Left renal pelvis (tissue), 4 donors: ENCODE data around the gene TRIM9. TPM values are rescaled to one million over a fixed set of nuclear protein-coding genes. Genes with fewer than 3 reads are reported as not detected.

Experiments
- DNase-seq, 4 donors: peaks; one replicate each; pipeline ENCODE4 v3.0.0-alpha.2; 2013; ENCODE audit warnings: low read depth in 4 of 4, low spot score in 3 of 4
- polyA plus RNA-seq, 4 donors: library from polyadenylated mRNA; unstranded; fragments of 120-200 nt; gene quantifications; one replicate each; pipeline ENCODE4 v1.2.1, GENCODE V29; 2013; ENCODE audit not compliant: insufficient read length in 4 of 4

Gene TRIM9
- 1 to 10 TPM; 1.1 to 2.6 (median 1.7) TPM for polyA plus RNA-seq

- peak; percentile 89 to 94 (median 90) for DNase-seq
Measured at GRCh38 chr14:51094901-51095853, at the start of gene TRIM9. TRIM9 (minus strand) TSS chr14:51095105; CDS start chr14:51094939, 166 bp downstream.

- no peak for DNase-seq
Measured at GRCh38 chr14:51140856-51141255, 46.0 kb upstream of the TRIM9 start.

GRCh38 chr14:51140338-51140737, 45.4 kb upstream of the TRIM9 start:
- DNase-seq, result no peak

GRCh38 chr14:51139121-51139681, 44.3 kb upstream of the TRIM9 start:
- DNase-seq, result peak in 3 of 4 donors; percentile 22 to 35 (median 29)

GRCh38 chr14:51138404-51139103, 43.6 kb upstream of the TRIM9 start:
- DNase-seq, result peak in 1 of 4 donors; percentile 10

GRCh38 chr14:51131516-51131915, 36.6 kb upstream of the TRIM9 start:
- DNase-seq, result no peak

- DNase-seq, result no peak
Measured at GRCh38 chr14:51129130-51129529, 34.2 kb upstream of the TRIM9 start.

GRCh38 chr14:51124029-51124428, 29.1 kb upstream of the TRIM9 start:
- DNase-seq, result no peak

- no peak for DNase-seq
Measured at GRCh38 chr14:51121096-51121495, 26.2 kb upstream of the TRIM9 start.

GRCh38 chr14:51119411-51120051, 24.6 kb upstream of the TRIM9 start:
- no peak for DNase-seq

- DNase-seq, result no peak
Measured at GRCh38 chr14:51118993-51119392, 24.1 kb upstream of the TRIM9 start.

- no peak for DNase-seq
Measured at GRCh38 chr14:51117593-51117992, 22.7 kb upstream of the TRIM9 start.

- DNase-seq, result no peak
Measured at GRCh38 chr14:51116682-51117081, 21.8 kb upstream of the TRIM9 start.

- DNase-seq, result no peak
Measured at GRCh38 chr14:51109651-51110050, 14.7 kb upstream of the TRIM9 start.

- no peak for DNase-seq
Measured at GRCh38 chr14:51107801-51108200, 12.9 kb upstream of the TRIM9 start.

GRCh38 chr14:51104467-51104866, 9.6 kb upstream of the TRIM9 start:
- no peak for DNase-seq

GRCh38 chr14:51097287-51097686, 2.4 kb upstream of the TRIM9 start:
- no peak for DNase-seq

- no peak for DNase-seq
Measured at GRCh38 chr14:51096870-51097269, 2.0 kb upstream of the TRIM9 start.

- DNase-seq, result peak in 1 of 4 donors; percentile 12
Measured at GRCh38 chr14:51095854-51096823, 1.2 kb upstream of the TRIM9 start.
